Rectal smooth muscle tissue (tissue), 1 donor: ENCODE data around the gene METTL22.

Experiments used
- H3K27ac ChIP-seq: one replicate; pipeline ENCODE4 v1.7.0; 2013; ENCODE audit warnings: low read depth, low read length, inconsistent platforms
- H3K27me3 ChIP-seq: one replicate; pipeline ENCODE4 v1.7.0; 2013; ENCODE audit warnings: low read length; ENCODE audit not compliant: control insufficient read depth, insufficient read depth
- H3K36me3 ChIP-seq: one replicate; pipeline ENCODE4 v1.7.0; 2013; ENCODE audit warnings: low read length; ENCODE audit not compliant: control insufficient read depth, insufficient read depth
- H3K4me1 ChIP-seq: one replicate; pipeline ENCODE4 v1.7.0; 2013; ENCODE audit warnings: low read length; ENCODE audit not compliant: control insufficient read depth, insufficient read depth
- H3K4me3 ChIP-seq: one replicate; pipeline ENCODE4 v1.7.0; 2013; ENCODE audit warnings: low read length
- H3K9ac ChIP-seq: one replicate; pipeline ENCODE4 v1.7.0; 2013; ENCODE audit warnings: low read length

Gene METTL22

DNA sequence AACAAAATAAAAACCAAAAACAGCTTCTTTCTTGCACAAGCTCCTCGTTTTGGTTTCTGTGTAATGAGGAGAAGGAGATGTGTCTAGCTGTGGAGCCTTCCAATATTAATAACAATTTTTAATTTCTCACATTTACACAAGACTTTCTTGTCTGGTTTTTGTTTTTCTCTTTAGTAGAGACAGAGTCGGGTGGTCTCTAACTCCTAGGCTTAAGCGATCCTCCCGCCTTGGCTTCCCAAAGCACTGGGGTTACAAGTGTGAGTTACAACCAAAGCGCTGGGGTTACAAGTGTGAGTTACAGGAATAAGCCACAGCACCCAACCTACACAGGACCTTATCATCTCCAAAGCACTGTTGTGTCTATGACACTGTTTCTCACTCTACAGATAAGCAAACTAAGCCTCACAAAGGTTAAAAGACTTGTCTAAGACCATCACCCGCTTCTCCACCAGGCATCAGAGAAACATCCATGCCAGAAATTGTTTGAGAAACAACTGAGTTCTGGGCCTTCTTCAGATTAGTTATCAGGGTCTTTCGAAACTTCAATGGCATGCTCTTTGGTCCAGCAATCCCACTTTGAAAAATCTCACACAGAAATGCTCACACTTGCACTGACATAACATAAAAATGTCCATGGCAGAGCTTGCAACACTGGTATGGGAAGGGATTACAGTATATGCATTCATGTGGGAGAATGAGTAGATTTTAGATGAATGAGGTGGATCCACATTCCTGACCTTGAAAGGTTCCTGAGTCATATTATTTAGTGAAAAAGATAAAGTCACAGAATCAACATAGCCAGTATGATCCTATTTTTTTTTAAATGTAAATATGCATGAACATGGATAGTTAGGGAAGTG, 56.8 kb downstream of the METTL22 start:
- Histone ChIP-seq H3K4me3 (no peak overlapping the region), H3K27ac (no peak overlapping the region), H3K36me3 (no peaks in the 10 kb centered on the region), H3K27me3 (no peaks in the 10 kb centered on the region), H3K4me1 (peaks cover 4% of the 10 kb centered on the region), H3K9ac (no peak overlapping the region)

DNA sequence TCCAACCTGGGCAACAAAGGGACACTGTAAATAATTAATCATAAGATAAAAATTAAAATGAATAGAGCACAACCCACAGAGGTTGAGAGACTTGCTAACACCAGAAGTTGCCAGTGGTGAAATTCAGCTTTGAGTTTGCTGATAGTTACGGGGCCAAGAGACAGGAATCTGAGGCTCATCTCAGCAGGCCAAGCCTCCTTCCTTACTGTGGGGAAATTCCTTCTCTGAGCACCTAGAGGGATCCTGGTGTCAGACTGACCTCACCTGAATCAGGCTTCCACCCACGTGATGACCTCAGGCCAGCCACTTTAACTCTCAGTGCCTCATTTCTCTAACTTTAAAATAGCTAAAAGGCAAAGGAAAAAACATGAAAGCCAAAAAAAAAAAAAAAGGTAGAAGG, 57.7 kb downstream of the METTL22 start:
- Histone ChIP-seq H3K4me3 (no peak overlapping the region), H3K27me3 (no peaks in the 10 kb centered on the region), H3K4me1 (peaks cover 4% of the 10 kb centered on the region), H3K9ac (no peak overlapping the region), H3K36me3 (no peaks in the 10 kb centered on the region), H3K27ac (no peak overlapping the region)

DNA sequence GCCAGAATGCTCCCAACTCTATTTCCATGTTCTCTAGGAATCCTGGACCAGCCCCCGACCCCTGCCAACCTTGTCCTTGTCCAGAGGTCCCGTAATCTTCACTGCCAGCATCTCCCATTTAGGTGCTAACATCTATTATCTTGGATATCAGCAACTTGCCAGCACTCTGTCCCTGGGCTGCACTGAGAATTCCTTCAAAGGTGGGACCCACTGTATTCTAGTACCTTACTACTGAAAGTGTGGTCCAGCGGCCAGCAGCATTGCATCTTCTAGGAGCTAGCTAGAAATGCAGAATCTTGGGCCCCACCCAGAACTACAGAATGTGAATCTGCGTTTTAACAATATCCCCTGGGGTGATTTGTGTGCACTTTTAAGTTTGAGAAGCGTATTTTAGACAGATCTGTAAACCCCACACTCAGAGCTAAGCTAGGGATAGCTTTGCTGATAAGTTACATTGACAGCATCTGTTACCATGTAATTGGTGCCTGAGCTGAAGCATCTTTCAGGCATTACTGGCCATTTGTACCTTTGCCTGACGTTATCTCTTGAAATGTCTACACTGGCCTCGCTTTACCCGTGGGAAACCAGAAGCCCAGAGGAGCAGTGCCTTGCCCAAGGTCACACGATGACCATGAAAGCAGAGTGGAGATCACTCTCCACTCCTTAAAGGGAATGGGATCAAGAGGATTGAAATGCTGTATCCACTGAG, 61.2 kb downstream of the METTL22 start:
- H3K36me3 ChIP-seq = no peaks in the 10 kb centered on the region

DNA sequence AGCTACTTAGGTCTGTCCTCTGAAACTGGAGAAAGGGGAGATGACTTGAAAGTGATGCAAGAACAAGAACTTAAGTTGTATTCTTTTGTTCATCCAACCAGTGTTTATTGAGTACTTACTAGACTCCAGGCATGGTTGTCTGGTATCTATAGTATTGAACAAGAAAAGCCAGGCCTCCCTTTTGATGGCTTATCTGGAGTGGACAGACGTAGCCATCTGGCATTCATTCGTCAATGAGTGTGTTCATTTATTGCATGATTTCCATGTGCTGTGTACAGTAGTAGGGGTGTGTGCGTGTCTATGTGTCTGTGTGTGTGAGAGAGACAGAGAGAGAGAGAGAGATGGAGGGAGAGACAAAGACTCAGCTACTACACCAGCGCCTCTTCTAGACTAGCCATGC, 62.1 kb downstream of the METTL22 start:
- H3K27ac ChIP-seq = no peak overlapping the region
- H3K27me3 ChIP-seq = no peaks in the 10 kb centered on the region
- no peak overlapping the region for H3K9ac ChIP-seq
- no peak overlapping the region for H3K4me3 ChIP-seq
- no peaks in the 10 kb centered on the region for H3K4me1 ChIP-seq
- H3K36me3 ChIP-seq = no peaks in the 10 kb centered on the region

More for the DNA sequence above, 61.2 kb downstream of the METTL22 start:
- Histone ChIP-seq H3K27me3 (no peaks in the 10 kb centered on the region), H3K9ac (no peak overlapping the region), H3K4me3 (no peak overlapping the region), H3K4me1 (no peaks in the 10 kb centered on the region), H3K27ac (no peak overlapping the region)

DNA sequence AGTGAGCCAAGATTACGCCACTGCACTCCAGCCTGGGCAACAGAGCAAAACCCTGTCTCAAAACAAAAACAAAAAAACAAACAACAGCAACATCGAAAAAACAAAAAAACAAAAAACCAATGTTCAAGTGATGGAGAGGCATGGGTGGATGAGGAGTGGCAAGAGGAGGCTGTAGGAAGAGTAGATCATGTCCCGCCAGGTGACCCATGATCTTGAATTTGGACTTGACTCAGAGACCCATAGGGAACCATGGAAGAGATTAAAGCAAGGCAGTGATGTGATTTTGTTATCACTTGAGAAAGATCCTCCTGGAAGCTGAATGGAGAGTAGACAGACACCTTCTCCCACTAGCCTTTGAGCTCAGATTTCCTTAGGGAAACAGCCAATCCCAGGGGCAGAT, 64.1 kb downstream of the METTL22 start:
- Histone ChIP-seq H3K27ac (no peak overlapping the region), H3K4me1 (no peaks in the 10 kb centered on the region), H3K4me3 (no peak overlapping the region), H3K36me3 (peaks cover 4% of the 10 kb centered on the region), H3K27me3 (no peaks in the 10 kb centered on the region), H3K9ac (no peak overlapping the region)

DNA sequence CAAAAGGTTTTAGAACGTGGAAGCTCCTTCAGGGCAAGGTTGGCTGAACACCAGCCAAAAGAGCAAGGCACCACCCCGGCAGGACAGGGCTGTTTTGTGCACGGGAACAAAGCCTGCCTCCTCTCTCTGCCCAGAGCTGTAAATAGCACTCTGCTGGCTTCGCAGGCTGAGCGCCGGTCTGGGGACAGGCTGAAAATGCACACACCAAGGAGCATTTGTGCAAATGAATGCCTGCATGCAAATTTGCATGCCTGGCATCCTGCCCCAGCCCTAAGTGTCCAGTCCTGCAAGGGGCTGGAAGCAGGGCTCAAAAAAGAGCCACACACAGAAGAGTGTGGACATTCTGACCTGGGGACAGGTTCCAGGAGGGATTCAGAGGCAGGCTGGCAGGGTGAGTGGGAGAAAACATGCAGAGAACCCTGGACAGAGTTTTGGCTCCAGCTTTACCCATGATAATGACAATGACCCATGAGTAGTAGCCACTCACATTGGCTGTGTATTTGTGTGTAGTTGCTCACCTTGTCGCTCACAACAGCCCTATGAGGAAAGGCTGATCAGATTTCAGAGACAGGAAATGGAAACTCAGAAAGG, 64.6 kb downstream of the METTL22 start:
- no peaks in the 10 kb centered on the region for H3K4me1 ChIP-seq
- no peak overlapping the region for H3K4me3 ChIP-seq
- peaks cover 4% of the 10 kb centered on the region for H3K36me3 ChIP-seq
- no peak overlapping the region for H3K9ac ChIP-seq
- no peak overlapping the region for H3K27ac ChIP-seq
- H3K27me3 ChIP-seq = no peaks in the 10 kb centered on the region

DNA sequence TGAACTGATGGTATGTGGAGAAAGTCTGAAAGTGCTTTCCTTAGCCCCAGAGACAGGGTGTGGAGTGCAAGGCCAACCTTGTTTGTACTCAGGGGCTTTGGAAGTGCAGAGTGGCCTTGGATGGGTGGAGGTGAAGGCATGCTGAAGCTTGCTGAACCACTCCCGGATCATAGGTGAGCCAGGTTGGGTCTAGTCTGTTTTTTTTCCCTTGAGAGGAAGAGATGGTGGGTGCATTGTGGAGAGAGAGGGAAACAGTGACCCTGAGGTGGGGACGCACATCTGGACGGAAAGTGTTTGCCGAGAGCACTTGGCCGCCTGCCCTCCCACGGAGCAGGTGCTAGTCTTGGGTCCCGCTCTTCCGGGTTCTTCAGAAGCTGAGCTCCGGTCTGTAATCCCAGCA, 65.4 kb downstream of the METTL22 start:
- peaks cover 4% of the 10 kb centered on the region for H3K36me3 ChIP-seq
- H3K27me3 ChIP-seq = no peaks in the 10 kb centered on the region
- H3K9ac ChIP-seq = no peak overlapping the region
- H3K4me1 ChIP-seq = no peaks in the 10 kb centered on the region
- H3K27ac ChIP-seq = no peak overlapping the region
- no peak overlapping the region for H3K4me3 ChIP-seq

DNA sequence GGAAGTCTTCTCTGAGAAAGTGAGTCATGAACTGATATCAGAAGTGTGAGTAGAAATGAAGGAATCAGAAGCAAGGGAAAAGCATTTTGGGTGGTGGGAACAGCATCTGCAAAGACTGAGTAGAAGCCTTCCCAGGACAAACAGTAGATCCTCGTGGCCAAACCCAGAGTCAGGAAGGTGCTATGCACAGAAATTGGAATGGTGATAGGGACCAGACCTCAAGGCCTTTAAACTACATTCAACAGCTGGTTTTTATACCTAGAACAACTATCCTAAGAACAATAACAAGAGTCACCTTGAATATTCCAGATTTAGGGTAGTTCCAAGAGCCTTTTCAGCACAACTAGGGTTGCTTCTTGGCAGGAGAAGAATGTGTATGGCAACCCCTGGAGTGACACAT, 68.2 kb downstream of the METTL22 start:
- H3K27me3 ChIP-seq = no peaks in the 10 kb centered on the region
- H3K4me3 ChIP-seq = no peak overlapping the region
- H3K27ac ChIP-seq = no peak overlapping the region
- no peak overlapping the region for H3K9ac ChIP-seq
- H3K4me1 ChIP-seq = no peaks in the 10 kb centered on the region
- peaks cover 4% of the 10 kb centered on the region for H3K36me3 ChIP-seq

DNA sequence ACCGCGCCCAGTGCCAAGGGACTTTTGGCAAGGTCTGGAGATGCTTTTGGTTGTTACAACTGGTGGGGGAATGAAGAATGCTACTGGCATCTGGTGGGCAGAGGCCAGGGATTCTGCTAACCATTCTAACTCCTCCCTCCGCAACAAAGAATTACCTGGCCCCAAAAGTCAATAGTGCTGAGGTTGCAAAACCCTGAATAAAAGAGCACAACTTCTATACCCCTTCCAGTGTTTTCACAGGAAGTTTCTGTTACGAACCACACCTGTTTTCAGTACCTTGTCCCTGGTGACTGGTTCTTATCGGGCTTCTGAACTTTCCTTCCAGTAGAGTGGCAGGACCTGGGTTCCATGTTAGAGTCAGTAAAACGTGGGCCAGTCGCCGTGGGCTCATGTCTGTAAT, 70.2 kb downstream of the METTL22 start:
- Histone ChIP-seq H3K36me3 (peaks cover 4% of the 10 kb centered on the region), H3K27ac (no peak overlapping the region), H3K4me3 (no peak overlapping the region), H3K9ac (no peak overlapping the region), H3K4me1 (no peaks in the 10 kb centered on the region), H3K27me3 (no peaks in the 10 kb centered on the region)

DNA sequence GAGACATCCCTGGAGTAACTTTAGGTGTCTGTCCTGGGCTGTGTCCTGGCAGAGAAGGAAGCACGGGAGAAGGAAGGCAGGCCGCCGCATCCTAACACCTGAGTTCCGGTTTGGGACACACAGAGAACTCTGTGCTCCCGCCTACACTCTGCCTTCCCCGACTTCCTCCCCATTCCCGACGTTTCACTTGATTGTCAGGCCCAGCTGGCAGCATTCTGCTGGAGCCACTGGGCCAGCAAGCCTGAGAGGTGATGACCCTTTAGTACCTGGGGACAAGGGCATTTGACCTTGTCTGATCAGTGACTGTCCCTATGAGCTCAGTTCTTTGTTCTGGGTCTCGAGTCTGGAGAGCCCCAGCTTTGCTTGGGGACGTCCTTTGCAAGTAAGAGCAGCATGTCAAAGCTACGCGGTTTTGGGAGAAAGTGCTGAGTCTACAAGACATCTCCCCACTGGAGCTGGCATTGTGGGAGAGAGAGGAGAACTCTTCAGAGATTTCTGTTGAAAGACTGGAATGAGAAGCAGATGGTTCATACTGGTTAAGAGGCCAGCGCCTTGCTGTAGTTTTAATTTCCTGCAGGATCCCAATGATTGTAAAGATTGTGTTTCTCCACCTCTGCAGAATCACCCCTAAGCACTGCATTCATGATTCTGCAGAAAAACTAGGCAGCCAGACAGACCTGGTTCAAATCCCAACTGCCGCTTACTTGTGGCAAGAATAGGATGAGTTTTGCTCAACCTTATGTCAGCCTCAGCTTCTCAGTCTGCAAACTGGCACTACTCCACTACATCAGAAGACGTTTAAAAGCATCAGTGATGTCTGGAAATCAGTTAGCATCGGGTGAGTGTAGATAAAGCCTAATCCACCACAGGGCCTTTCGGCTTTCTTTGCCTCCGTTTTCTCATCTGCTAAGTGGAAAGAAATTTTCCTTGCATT, 73.6 kb downstream of the METTL22 start:
- H3K27me3 ChIP-seq = no peaks in the 10 kb centered on the region
- no peak overlapping the region for H3K9ac ChIP-seq
- no peaks in the 10 kb centered on the region for H3K4me1 ChIP-seq
- H3K27ac ChIP-seq = no peak overlapping the region
- peaks cover 1% of the 10 kb centered on the region for H3K36me3 ChIP-seq
- H3K4me3 ChIP-seq = no peak overlapping the region

DNA sequence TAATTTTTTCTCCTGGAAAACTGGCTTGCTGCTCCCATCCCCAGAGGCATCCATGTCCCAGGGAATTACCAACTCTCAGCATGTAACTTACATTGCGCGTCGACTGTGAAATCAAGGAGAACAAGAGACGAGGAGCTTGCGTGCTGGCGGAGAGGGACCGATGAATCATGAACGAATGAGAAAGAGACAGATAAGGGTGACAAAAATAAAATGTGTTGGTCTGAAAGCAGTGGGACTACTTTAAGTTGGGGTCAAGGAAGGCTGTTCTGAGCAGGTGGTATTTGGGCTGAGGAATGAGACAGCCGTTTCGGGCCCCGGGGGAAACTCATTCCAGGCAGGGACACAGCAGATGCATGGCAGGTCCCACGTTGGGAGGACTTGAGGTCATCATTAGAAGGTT, 75.4 kb downstream of the METTL22 start:
- no peak overlapping the region for H3K27ac ChIP-seq
- H3K27me3 ChIP-seq = no peaks in the 10 kb centered on the region
- no peak overlapping the region for H3K9ac ChIP-seq
- H3K36me3 ChIP-seq = no peaks in the 10 kb centered on the region
- H3K4me3 ChIP-seq = no peak overlapping the region
- H3K4me1 ChIP-seq = no peaks in the 10 kb centered on the region

DNA sequence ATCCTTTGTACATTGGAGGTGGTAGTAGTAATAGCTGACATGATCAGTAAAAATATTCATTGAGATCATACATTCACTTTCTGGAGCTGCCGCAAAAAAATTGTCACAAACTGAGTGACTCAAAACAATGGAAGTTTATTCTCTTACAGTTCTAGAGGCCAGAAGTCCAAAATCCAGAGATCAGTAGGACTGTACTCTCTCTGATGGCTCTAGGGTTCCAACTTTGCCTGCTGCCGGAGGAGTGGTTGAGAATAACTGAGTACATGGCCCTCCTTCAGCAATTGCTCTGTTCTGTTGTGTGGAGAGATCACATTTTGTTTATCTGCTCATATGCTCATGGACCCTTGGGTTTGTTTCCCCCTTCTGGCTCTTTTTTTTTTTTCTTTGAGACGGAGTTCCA, 76.5 kb downstream of the METTL22 start:
- no peak overlapping the region for H3K27ac ChIP-seq
- H3K4me3 ChIP-seq = no peak overlapping the region
- no peaks in the 10 kb centered on the region for H3K36me3 ChIP-seq
- H3K4me1 ChIP-seq = no peaks in the 10 kb centered on the region
- H3K9ac ChIP-seq = no peak overlapping the region
- no peaks in the 10 kb centered on the region for H3K27me3 ChIP-seq
